Kidney (tissue), 14 donors: ENCODE results near the gene CMSS1. TPM values are rescaled to one million over a fixed set of nuclear protein-coding genes. Genes with fewer than 3 reads are reported as not detected.

Experiments
- DNase-seq, 5 donors: peaks; one replicate each; pipeline ENCODE4 v3.0.0-alpha.2; 2013 to 2020
- FAIRE-seq: peaks from 2 replicates; lab custom pipeline; 2012; peaks lifted over from hg19 to GRCh38; lab: Jason Lieb, UNC
- H3K27ac ChIP-seq, 2 donors: one replicate each; pipeline ENCODE4 v1.7.0; 2013; ENCODE audit warnings: low read depth in 2 of 2, low read length in 2 of 2, inconsistent platforms in 1 of 2
- H3K27me3 ChIP-seq: one replicate; pipeline ENCODE4 v1.7.1; 2013; ENCODE audit warnings: low read length, inconsistent platforms; ENCODE audit not compliant: control insufficient read depth, insufficient read depth
- H3K36me3 ChIP-seq, 3 donors: one replicate each; pipeline versions ENCODE4 v1.7.0 to v1.7.1; 2013; ENCODE audit warnings: low read length in 3 of 3, control low read depth in 1 of 3, inconsistent platforms in 1 of 3; ENCODE audit not compliant: insufficient read depth in 3 of 3, control insufficient read depth in 2 of 3
- H3K4me1 ChIP-seq, 3 donors: one replicate each; pipeline versions ENCODE4 v1.7.0 to v1.7.1; 2013; ENCODE audit warnings: low read length in 3 of 3, inconsistent platforms in 1 of 3, low read depth in 1 of 3; ENCODE audit not compliant: control insufficient read depth in 2 of 3, insufficient read depth in 2 of 3
- H3K4me3 ChIP-seq, 3 donors: one replicate each; pipeline versions ENCODE4 v1.7.0 to v1.8.1; 2013; ENCODE audit warnings: low read length in 3 of 3, control low read depth in 1 of 3, inconsistent platforms in 1 of 3
- H3K9ac ChIP-seq, 3 donors: one replicate each; pipeline versions ENCODE4 v1.7.0 to v1.7.1; 2013; ENCODE audit warnings: low read length in 3 of 3, control low read depth in 1 of 3, inconsistent platforms in 1 of 3
- H3K9me3 ChIP-seq, 3 donors: one replicate each; pipeline versions ENCODE4 v1.7.0 to v1.7.1; 2013; ENCODE audit warnings: low read length in 3 of 3, control low read depth in 1 of 3, inconsistent platforms in 1 of 3; ENCODE audit not compliant: control insufficient read depth in 2 of 3, insufficient read depth in 1 of 3
- intact Hi-C: fragments of 100-400 bp; cut with DNase I; formaldehyde crosslinking; loops from one replicate; pipeline ENCODE4 v1.11.1; 2022
- polyA plus RNA-seq: library from polyadenylated mRNA; stranded (reverse); fragments of 350-450 nt; fragmentation: Illumina TruSeq; extraction: RNeasy Lipid Tissue Mini Kit (QIAGEN cat#74804); gene quantifications from one replicate; pipeline ENCODE4 v1.2.3, GENCODE V29; 2014; ENCODE audit warnings: low read depth, low replicate concordance; ENCODE audit not compliant: insufficient read depth
- total RNA-seq: library from RNA; stranded (reverse); fragmentation: NEBNext Ultra II Directional; extraction: Animal tissue kit (Norgen Biotek cat#: 25700); gene quantifications from one replicate; pipeline ENCODE4 v1.2.1, GENCODE V29; 2021
- TF ChIP-seq, protein P1 (sequence below): IDR thresholded peaks from 3 replicates; pipeline ENCODE4 v1.5.1; 2012; ENCODE audit warnings: mild to moderate bottlenecking, moderate library complexity, borderline replicate concordance; ENCODE audit not compliant: insufficient read depth; ENCODE audit errors: extremely low read depth
- donor health status: control.
- donor health status: control.
- donor health status: control.
- donor health status: control.
- donor health status: control.
- donor health status: DM: yes; HTN: yes; CAD: no.
- donor health status: Normal renal cell carcinoma (clear cell type).

The CMSS1 gene
- total and polyA plus RNA-seq, 2 donors from 2014 or later, result 26.4 to 27.0 TPM

DNA sequence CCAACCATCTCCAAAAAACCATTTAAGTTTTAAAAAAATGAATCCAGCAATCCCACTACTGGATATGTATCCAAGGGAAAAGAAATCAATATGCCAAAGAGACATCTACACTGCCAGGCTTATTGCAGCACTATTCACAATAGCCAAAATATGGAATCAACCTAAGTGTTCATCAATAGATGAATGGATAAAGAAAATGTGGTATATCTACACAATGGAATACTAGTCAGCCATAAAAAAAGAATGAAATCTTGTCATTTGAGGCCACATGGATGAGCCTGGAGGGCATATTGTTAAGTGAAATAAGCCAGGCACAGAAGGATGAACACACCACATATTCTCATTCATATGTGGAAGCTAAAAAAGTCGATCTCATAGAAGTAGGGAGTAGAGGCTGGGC, 160.6 kb downstream of the CMSS1 start:
- Histone ChIP-seq H3K4me1 (no peaks in the 10 kb centered on the region), H3K36me3 (no peaks in the 10 kb centered on the region), H3K27ac (no peak overlapping the region), H3K9me3 (no peaks in the 10 kb centered on the region), H3K9ac (no peak overlapping the region), H3K4me3 (no peak overlapping the region), H3K27me3 (no peaks in the 10 kb centered on the region)
- intact Hi-C loops, result no loop called here
- no peak for DNase-seq
- no peak for FAIRE-seq
- TF ChIP-seq, protein P1, sequence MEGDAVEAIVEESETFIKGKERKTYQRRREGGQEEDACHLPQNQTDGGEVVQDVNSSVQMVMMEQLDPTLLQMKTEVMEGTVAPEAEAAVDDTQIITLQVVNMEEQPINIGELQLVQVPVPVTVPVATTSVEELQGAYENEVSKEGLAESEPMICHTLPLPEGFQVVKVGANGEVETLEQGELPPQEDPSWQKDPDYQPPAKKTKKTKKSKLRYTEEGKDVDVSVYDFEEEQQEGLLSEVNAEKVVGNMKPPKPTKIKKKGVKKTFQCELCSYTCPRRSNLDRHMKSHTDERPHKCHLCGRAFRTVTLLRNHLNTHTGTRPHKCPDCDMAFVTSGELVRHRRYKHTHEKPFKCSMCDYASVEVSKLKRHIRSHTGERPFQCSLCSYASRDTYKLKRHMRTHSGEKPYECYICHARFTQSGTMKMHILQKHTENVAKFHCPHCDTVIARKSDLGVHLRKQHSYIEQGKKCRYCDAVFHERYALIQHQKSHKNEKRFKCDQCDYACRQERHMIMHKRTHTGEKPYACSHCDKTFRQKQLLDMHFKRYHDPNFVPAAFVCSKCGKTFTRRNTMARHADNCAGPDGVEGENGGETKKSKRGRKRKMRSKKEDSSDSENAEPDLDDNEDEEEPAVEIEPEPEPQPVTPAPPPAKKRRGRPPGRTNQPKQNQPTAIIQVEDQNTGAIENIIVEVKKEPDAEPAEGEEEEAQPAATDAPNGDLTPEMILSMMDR, result no peak

DNA sequence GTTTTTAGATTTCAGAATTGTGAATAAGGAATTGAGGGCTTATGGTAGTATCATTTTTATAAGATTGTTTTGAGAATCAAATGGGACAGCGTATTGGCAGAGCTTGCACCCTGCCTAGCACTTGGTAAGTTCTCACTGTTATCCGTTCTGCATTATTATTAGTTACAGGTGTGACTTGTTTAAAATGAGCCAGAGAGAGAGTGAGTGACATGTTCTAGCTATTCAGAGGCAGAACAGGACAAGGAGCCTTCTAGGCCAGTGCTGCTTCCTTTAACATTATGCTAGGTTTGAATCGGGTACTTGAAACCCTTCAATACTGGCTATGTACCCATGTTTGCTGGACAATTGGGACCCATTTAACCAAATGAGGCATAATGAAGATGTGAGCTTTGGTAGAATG, 162.9 kb downstream of the CMSS1 start:
- DNase-seq (no peak), FAIRE-seq (no peak)
- no peaks in the 10 kb centered on the region for H3K36me3 ChIP-seq
- H3K4me1 ChIP-seq, result no peaks in the 10 kb centered on the region
- intact Hi-C loops, result no loop called here
- no peaks in the 10 kb centered on the region for H3K9me3 ChIP-seq
- H3K4me3 ChIP-seq, result no peak overlapping the region
- no peaks in the 10 kb centered on the region for H3K27me3 ChIP-seq
- H3K9ac ChIP-seq, result no peak overlapping the region
- TF ChIP-seq, protein P1, result no peak
- no peak overlapping the region for H3K27ac ChIP-seq

DNA sequence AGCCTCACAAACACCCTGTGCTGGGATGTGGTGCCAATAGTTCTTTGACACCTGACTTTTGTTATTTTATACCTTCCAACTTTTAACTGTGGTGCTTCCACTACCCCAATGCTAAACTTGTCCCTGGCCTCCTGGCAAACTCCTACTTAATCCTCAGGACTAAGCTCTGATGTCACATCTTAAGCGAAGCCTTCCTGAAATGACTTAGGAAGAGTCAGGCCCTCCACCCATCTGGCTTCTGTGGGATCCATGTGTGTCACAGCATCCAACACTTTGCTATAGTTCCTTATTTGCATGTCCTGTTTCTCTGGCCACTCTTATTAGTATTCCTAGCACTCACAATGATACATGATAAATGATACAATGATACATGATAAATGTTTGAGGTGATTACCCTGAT, 163.5 kb downstream of the CMSS1 start:
- no peak overlapping the region for H3K9ac ChIP-seq
- no peaks in the 10 kb centered on the region for H3K4me1 ChIP-seq
- intact Hi-C loops, result no loop called here
- DNase-seq (no peak), FAIRE-seq (no peak)
- TF ChIP-seq, protein P1, result no peak
- H3K9me3 ChIP-seq, result no peaks in the 10 kb centered on the region
- H3K4me3 ChIP-seq, result no peak overlapping the region
- no peaks in the 10 kb centered on the region for H3K27me3 ChIP-seq
- no peak overlapping the region for H3K27ac ChIP-seq
- H3K36me3 ChIP-seq, result no peaks in the 10 kb centered on the region

DNA sequence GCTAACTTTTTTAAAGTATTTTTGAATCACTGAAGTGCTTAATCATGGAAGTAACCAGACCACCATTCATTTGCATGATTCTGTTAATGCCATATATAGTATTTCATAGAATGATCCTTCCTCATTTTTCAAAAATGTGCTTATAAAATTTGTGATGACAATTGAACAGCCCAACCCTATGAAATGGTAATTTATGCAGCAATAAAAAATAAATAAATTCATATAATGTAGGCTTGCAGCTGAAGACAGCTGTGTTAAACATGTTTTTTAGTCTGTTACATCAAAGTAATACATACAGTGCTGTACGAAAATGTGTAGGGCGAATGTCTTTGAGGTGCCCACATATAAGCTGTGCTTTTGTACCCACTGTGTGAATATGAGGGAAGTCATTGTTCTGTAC, 165.0 kb downstream of the CMSS1 start:
- no peaks in the 10 kb centered on the region for H3K9me3 ChIP-seq
- H3K36me3 ChIP-seq, result no peaks in the 10 kb centered on the region
- H3K27ac ChIP-seq, result no peak overlapping the region
- DNase-seq, result peak in 1 of 5 donors; percentile 25
- H3K4me3 ChIP-seq, result no peak overlapping the region
- intact Hi-C loops, result no loop called here
- H3K9ac ChIP-seq, result no peak overlapping the region
- TF ChIP-seq, protein P1, result no peak
- no peaks in the 10 kb centered on the region for H3K27me3 ChIP-seq
- no peaks in the 10 kb centered on the region for H3K4me1 ChIP-seq
- no peak for FAIRE-seq
